Coronary artery (tissue), 2 donors: ENCODE measurements around the gene MEN1.

Experiments
- DNase-seq: peaks from one replicate; pipeline ENCODE4 v3.0.0-alpha.2; 2017; ENCODE audit warnings: low spot score
- H3K27ac ChIP-seq, 2 donors: fragments of 200-600 bp; sonication (generic); one replicate each; pipeline ENCODE4 v1.5.1; 2016 to 2019
- H3K4me3 ChIP-seq: fragments of 200-600 bp; sonication (generic); 2 replicates; pipeline ENCODE4 v1.5.1; 2016; ENCODE audit warnings: mild to moderate bottlenecking, moderate library complexity
- TF ChIP-seq, protein P1 (sequence below): fragments of 200-600 bp; sonication (generic); IDR thresholded peaks from one replicate; pipeline ENCODE4 v1.5.1; 2019; ENCODE audit warnings: antibody characterized with exemption

MEN1 gene

GRCh38 chr11:64763526-64764039 is 46.8 kb downstream of the MEN1 start:
- no peak overlapping the region for H3K4me3 ChIP-seq
- H3K27ac ChIP-seq: peak overlapping the region; percentile 3 to 79
- TF ChIP-seq, protein P1, sequence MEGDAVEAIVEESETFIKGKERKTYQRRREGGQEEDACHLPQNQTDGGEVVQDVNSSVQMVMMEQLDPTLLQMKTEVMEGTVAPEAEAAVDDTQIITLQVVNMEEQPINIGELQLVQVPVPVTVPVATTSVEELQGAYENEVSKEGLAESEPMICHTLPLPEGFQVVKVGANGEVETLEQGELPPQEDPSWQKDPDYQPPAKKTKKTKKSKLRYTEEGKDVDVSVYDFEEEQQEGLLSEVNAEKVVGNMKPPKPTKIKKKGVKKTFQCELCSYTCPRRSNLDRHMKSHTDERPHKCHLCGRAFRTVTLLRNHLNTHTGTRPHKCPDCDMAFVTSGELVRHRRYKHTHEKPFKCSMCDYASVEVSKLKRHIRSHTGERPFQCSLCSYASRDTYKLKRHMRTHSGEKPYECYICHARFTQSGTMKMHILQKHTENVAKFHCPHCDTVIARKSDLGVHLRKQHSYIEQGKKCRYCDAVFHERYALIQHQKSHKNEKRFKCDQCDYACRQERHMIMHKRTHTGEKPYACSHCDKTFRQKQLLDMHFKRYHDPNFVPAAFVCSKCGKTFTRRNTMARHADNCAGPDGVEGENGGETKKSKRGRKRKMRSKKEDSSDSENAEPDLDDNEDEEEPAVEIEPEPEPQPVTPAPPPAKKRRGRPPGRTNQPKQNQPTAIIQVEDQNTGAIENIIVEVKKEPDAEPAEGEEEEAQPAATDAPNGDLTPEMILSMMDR: no peak
- peak; percentile 68 for DNase-seq

- peak overlapping the region; percentile 3 to 79 for H3K27ac ChIP-seq
- no peak overlapping the region for H3K4me3 ChIP-seq
- DNase-seq: peak; percentile 72
- TF ChIP-seq, protein P1: no peak
Measured at GRCh38 chr11:64762674-64763525, 47.5 kb downstream of the MEN1 start.

DNA sequence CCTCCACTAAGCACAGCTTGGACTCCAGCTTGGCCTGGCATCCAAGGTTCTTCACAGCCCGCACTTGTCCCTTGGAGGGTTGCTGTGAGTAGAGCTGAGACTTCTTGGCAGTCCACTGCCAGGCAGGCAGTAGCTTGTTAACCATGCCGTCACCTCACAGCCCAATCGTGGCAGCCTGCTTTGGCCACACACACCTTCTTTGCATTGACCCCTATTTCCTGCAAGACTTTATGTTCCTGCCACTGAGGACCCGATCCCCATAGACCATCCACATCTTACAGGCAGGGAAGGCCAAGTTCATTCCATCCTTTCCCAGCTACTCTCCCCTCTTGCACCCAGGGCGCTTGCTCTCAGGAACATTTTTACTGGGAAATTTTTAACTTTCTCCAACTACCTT is 48.1 kb downstream of the MEN1 start:
- Histone ChIP-seq H3K27ac (peak overlapping the region; percentile 3 to 79), H3K4me3 (no peak overlapping the region)
- TF ChIP-seq, protein P1: no peak
- DNase-seq: no peak

- DNase-seq: no peak
- TF ChIP-seq, protein P1: no peak
- no peak overlapping the region for H3K4me3 ChIP-seq
- H3K27ac ChIP-seq: peak overlapping the region; percentile 50 to 95
Measured at GRCh38 chr11:64760759-64761420, 49.5 kb downstream of the MEN1 start.

DNA sequence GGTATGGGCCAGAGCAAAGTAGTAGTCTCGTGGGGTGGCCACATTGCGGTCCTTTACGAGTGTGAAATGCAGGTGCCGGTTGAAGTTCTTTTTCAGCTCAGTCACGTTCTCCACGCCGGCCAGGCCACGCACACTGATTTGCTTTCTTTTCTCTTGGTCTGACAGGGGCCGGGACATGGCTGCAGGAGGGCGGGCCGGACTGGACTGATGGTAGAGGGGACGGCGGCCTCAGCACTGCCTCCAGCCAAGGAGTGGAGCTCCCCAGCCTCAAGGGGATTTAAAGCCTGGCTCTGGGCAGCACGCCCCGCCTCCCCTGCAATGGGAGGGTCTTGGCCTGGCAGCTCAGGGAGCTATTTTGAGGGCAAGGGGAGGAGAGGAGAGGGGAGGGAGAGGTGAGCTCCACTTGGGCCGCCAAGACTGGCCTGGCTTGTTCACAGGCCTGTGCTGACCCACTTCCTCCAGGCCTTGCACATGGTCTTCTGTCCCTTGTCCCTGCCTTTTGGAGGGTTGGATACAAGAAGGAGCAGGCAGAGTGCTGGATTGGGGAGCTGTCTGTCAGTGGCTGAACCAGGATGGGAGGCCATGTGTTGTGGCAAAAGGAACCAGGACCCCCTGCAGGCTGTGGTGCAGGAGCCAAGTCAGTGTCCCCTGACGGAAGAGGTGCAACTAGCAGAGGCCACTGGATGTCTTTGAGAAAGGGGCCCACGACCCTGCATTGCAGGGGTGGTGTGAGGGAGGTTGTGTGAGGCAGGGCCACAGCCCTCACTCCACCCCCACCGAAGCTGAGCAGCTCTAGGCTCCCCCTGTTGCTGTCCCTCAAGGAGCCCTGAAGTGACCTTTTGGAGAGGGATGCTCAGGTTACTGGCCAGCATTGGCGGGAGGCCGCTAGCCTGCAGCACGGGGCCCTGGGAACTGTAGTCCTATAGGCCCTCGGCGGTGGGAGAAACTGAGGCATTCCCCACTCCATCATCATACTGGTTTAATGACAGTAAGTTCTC is 50.3 kb downstream of the MEN1 start, which contains the start of gene PYGM:
Gene PYGM (minus strand): TSS at position 253 of the 998 bp plus-strand sequence. CDS start 76 bp downstream, at position 177.
- TF ChIP-seq, protein P1: no peak
- Histone ChIP-seq H3K27ac (peak within 1 kb of the TSS; percentile 78 to 95), H3K4me3 (peak within 1 kb of the TSS; percentile 72)
- peak; percentile 96 for DNase-seq

- peak; percentile 74 for DNase-seq
- TF ChIP-seq, protein P1: no peak
- H3K4me3 ChIP-seq: peak overlapping the region; percentile 72
- H3K27ac ChIP-seq: peak overlapping the region; percentile 78 to 95
Measured at GRCh38 chr11:64759131-64759721, 51.1 kb downstream of the MEN1 start.
